ENCODE results near the gene SYNPO2.

SYNPO2 gene

DNA sequence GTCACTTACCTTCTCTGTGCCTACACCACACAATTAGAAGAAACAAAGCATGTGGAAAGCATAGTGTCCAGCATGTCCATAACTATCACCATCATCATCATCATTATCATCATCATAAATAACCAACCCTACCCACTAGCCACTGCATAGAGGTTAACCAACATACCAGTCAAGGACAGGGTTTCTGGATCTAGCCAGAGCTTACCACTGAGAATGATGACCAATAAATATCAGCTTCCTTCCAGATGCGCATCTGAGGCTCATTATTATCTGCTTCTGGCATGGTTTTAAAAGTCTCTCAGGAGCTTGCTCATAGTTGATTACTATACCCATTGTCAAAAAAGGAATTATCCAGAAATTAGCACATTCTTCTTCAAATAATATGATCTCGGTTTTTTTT is 221.5 kb downstream of the SYNPO2 start:
- Histone ChIP-seq H3K4me3 (ENCODE audit: low read length) (no peak overlapping the region), H3K36me3 (ENCODE audit: control insufficient read depth, insufficient read depth, low read length) (no peaks in the 10 kb centered on the region), H3K27ac (ENCODE audit: low read depth, low read length) (no peak overlapping the region), H3K27me3 (ENCODE audit: insufficient read depth, low read length, poor library complexity) (no peaks in the 10 kb centered on the region), H3K23ac (ENCODE audit: low read length) (no peak overlapping the region), H2BK120ac (ENCODE audit: low read depth, low read length) (no peak overlapping the region), H2BK15ac (replicated peaks; ENCODE audit: low read depth) (no peak overlapping the region), H2BK5ac (ENCODE audit: low read length) (no peak overlapping the region), H3K79me2 (ENCODE audit: control insufficient read depth, insufficient read depth, low read length) (no peaks in the 10 kb centered on the region), H3K56ac (ENCODE audit: low read length) (no peak overlapping the region), H3K4me1 (ENCODE audit: control insufficient read depth, low read depth, low read length) (no peaks in the 10 kb centered on the region), H4K5ac (ENCODE audit: low read length) (no peak overlapping the region), H3K9ac (ENCODE audit: low read length) (no peak overlapping the region), H3K18ac (ENCODE audit: low read length) (no peak overlapping the region), H3K79me1 (ENCODE audit: low read length) (no peaks in the 10 kb centered on the region), H2AK5ac (ENCODE audit: low read length) (no peak overlapping the region), H3K4ac (ENCODE audit: low read depth, low read length) (no peak overlapping the region), H4K8ac (ENCODE audit: low read depth, low read length) (no peak overlapping the region), H3K4me2 (ENCODE audit: low read length) (no peak overlapping the region)
- WGBS (ENCODE audit: extremely low coverage, insufficient coverage, low lambda C conversion rate), result no CpG with 5 or more reads among the region's 2 CpGs
- no peak for DNase-seq
